Measurements from ENCODE around the gene SEC23B. TPM values are rescaled to one million over a fixed set of nuclear protein-coding genes. Genes with fewer than 3 reads are reported as not detected.
"Not testable (repeated sequence)": the region's sequence is repeated elsewhere in the genome, so short reads cannot be mapped to it uniquely, and the experiment has no call there.

The SEC23B gene
- total RNA-seq (2014; rRNA removed; shearing (Covaris generic)): 129 and 133 TPM in 2 replicates
- polyA plus RNA-seq (2014; cell fraction: nucleus; rRNA removed): 54.0 and 71.7 TPM in 2 replicates

DNA sequence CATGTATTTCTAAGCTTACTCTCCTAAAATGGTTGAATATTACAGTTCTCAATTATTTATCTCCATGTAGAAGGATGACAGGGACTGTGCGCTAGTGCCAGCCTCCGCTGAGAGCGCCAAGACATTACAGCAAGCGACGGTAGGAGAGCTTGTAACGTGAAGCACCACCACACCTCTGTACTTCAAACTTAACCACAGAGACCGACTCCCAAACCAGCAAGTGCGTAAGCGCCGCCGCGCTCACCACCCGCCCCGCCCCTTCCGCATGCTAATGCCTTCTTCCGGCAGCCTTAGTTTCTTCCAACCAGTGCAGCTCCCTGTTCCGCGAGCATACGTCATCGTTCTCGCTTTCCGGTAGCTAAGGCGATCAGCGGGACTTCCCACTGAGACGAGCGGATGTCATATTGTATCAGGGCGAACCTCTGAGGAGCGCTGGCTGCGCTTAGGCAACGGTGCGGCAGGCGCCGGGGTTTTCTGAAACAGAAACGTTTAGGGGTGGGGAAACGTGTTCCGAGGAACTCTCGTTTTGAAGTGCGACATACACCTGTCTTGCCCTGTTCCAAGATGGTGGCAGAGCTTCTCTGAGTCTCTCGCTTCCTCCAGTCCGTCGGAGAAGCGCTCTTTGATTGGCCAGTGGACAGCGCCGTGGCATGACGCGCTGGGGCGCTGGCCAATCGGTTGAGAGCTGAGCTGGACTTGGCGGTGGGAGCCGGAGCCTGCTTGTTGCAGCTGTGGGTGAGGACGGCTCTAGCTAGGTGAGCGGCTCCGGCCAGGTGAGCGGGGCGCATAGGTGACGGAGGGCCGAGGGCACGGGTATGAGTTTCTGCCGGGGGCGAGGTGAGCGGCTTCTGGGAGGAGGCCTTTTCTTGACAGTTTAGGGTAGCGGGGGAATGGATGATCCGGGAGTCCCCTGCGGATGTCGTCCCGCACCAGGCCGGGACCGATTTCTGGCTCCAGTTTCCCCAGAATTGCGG, at the start of gene SEC23B:
Gene SEC23B (plus strand): TSS at position 723 of the 974 bp plus-strand sequence. CDS start 2,896 bp downstream, outside the sequence.
- DNase-seq (ENCODE audit: extremely low read depth, low read depth): peak; percentile 97

DNA sequence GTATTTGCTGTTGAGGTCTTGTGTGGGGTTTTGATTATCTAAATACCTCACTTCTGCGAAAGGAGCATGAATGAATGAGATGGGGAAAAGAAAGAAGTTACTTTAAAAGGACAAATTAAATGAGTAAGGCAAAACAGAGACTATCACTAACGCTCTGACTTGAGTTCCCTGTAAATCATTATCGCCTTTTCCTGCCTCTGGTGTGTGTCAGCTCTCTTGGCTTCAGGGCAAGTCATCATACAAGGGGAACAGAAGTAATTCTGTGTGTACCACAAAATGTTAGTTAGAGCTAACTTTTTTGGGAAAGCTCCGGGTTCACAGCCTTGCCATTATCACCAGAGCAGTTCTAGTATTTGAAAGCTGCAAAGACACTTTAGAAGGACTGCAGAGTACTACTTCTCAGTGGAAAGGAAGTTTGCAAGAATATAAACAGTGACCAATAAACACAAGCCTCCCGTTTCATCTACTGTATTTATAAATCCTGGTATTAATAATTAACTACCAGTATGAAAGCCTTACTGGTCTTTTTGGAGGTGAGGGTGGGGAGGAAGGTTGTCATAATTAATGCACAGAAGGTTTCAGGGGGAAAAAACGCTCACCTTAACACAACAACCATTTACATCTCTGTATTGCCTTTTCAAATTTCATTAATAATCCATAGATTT, 42.1 kb upstream of the SEC23B start:
- no peak for DNase-seq (ENCODE audit: extremely low read depth, low read depth)

GRCh38 chr20:18466574-18466893, 41.2 kb upstream of the SEC23B start:
- DNase-seq (ENCODE audit: extremely low read depth, low read depth): no peak

DNA sequence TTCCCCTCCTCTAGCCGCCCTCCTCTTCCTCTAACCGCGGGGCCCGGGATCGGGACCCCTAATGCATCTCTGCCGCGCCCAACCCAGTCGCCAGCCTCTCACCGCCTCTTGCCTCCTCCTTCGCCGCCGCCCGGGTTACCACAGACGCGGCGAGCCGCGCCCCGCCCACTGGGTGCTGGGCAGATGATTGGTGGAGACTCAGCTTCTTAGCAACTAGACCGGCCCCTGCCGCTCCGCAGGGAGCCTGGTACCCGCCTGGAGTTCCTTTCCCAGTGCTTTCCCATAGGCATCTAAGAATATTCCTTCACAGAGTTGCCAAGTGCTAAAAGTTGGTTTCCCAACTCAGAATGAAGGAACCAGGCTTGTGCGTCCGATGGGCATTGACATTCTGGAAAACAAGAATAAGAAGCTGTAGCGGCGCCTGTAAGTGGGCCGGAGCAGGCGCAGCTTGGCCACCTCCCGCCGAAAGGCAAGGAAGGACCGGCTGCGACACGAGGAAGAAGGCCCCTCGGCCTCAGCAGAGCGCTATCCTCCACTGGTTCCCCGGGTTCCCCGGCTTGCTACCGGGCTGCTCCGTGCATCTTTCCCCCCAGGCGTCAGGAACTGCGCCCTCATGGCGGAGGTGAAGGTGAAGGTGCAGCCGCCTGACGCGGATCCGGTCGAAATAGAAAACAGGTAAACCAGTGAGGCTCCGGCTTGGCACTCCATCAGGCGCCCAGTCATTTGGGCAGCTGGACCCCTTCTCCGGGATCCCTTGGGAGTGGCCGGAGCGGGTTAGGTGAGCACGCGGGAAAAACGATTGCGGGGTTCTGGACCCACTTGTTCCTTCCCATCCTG, 40.6 kb upstream of the SEC23B start, which contains the start of the genes DZANK1 and POLR3F:
Gene DZANK1 (minus strand): TSS at position 137 of the 837 bp plus-strand sequence. CDS start 1,672 bp downstream, outside the sequence.
Gene POLR3F (plus strand): TSS at position 497 of the 837 bp plus-strand sequence. CDS start 117 bp downstream, at position 614.
- DNase-seq (ENCODE audit: extremely low read depth, low read depth): peak; percentile 93

DNA sequence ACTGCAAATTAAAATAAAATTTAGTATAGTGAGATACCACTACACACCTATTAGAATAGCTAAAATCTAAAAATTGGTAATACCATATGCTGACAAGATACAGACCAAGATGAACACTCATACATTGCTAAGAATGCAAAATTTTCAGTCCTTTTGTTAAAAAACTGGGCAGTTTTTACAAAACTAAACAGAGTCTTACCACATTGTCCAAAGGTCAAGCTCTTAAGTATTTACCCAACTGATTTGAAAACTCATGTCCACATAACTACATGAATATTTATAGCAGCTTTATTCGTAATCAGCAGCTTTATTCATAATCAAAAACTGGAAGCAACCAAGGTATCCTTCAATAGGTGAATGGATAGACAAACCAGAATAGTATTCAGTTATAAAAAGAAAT, 30.5 kb upstream of the SEC23B start:
- no peak for DNase-seq (ENCODE audit: extremely low read depth, low read depth)

- DNase-seq (ENCODE audit: extremely low read depth, low read depth): no peak
These were observed 29.9 kb upstream of the SEC23B start for GRCh38 chr20:18477821-18478220.

DNA sequence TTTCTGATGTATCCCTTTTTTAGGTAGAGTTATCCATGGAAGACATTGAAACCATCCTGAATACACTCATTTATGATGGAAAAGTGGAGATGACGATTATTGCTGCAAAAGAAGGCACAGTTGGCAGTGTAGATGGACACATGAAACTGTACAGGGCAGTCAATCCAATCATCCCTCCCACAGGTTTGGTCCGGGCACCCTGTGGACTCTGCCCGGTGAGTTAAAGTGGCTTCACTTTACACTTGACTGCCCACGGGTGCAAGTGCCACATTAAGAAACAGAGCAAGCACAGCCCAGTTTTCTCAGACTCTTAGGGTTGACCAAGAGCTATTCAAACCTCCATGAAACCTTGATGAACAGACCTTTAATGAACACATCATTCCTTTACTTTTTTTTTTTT, 26.1 kb upstream of the SEC23B start:
- DNase-seq (ENCODE audit: extremely low read depth, low read depth): no peak

DNA sequence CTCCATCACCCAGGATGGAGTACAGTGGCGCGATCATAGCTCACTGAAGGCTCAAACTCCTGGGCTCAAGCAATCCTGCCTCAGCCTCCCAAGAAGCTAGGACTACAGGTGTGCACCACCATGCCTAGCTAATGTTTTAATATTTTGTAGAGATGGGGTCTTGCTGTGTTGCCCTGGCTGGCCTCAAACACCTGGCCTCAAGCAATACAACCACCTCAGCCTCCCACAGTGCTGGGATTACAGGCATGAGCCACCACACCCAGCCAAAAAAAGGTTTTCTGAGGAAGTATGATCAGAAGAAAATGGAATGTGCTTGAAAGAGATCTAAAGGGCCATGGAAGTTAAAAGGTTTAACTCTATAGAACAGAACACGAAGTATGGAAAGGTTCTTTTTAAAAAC, 19.4 kb upstream of the SEC23B start:
- DNase-seq (ENCODE audit: extremely low read depth, low read depth): no peak

DNA sequence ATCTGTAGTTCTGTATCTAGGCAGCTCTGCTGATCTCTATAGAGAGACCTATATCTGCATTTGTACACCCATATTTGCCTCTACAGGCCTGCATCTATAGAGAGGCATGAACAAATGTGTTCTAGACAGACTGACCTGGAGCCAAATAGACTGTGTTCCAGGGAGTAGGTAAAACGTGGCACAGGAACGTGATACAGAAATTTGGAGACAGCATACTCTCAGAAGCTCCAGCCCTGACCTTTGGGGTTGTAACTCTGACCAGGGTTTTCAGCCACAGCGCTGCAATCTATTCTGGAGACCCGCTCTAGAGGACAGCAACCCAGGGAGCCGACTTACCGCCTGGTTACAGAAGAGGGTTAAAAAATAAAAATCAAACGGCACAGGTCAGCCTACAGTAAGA, 11.7 kb upstream of the SEC23B start:
- DNase-seq (ENCODE audit: extremely low read depth, low read depth): no peak

- peak; percentile 79 for DNase-seq (ENCODE audit: extremely low read depth, low read depth)
These were observed 10.8 kb upstream of the SEC23B start, which contains the start of gene RBBP9 for GRCh38 chr20:18496740-18497592. Gene RBBP9, minus strand, starts transcription at chr20:18497225. Its CDS starts 58 bp downstream, at chr20:18497167.

GRCh38 chr20:18497603-18498002, 10.1 kb upstream of the SEC23B start:
- DNase-seq (ENCODE audit: extremely low read depth, low read depth): no peak

- DNase-seq (ENCODE audit: extremely low read depth, low read depth): not testable (repeated sequence)
These were observed 6.1 kb upstream of the SEC23B start for GRCh38 chr20:18501672-18502071.

DNA sequence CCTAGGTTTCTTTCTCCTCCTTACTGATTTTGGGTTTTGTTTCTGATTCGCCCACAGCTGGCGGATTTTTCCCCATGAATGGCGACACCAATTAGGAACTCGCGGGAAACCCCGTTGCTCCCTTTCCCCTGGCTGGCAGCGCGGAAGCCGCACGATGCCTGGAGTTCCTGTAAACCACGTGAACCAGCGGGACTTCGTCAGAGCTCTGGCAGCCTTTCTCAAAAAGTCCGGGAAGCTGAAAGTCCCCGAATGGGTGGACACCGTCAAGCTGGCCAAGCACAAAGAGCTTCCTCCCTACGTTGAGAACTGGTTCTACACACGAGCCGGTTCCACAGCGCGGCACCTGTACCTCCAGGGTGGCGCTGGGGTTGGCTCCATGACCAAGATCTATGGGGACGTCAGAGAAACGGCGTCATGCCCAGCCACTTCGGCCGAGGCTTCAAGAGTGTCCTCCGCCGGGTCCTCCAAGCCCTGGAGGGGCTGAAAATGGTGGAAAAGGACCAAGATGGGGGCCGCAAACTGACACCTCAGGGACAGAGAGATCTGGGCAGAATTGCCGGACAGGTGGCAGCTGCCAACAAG, 3.2 kb upstream of the SEC23B start:
- no peak for DNase-seq (ENCODE audit: extremely low read depth, low read depth)

- no peak for DNase-seq (ENCODE audit: extremely low read depth, low read depth)
These were observed 996 bp upstream of the SEC23B start for GRCh38 chr20:18506744-18507143.

DNA sequence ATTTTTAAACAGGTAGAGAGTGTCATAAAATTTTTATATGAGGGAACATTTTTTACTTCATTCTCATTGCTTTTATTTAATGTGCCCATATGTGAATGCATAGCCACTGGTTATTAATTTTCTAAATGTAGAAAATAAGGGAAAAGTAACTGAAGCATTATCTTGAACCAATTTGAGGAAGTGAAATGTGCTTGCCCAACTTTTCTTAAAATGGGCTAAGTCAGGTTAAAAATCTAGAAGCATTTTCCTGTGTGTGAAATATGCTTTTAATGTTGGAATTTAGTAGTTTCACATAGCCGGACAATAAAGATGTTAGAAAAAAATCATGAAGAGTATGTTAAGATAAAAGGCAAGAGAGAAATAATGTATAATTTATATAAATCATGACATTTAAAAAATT, 3.8 kb downstream of the SEC23B start:
- DNase-seq (ENCODE audit: extremely low read depth, low read depth): no peak

DNA sequence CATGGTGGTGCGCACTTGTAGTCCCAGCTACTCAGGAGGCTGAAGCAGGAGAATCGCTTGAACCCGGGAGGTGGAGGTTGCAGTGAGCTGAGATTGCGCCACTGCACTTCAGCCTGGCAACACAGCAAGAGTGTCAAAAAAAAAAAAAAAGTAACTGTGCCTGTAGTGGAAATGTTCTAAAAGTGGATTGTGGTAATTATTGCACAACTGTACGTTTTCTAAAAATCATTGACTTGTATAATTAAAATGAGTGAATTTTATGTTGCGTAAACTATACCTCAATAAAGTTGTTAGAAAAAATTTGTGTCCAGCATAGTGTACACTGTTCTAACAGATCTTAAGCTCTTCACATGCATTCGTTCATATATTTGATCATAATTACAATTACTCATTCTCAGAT, 5.5 kb downstream of the SEC23B start:
- no peak for DNase-seq (ENCODE audit: extremely low read depth, low read depth)

- DNase-seq (ENCODE audit: extremely low read depth, low read depth): no peak
These were observed 6.4 kb downstream of the SEC23B start for GRCh38 chr20:18514127-18514526.

DNA sequence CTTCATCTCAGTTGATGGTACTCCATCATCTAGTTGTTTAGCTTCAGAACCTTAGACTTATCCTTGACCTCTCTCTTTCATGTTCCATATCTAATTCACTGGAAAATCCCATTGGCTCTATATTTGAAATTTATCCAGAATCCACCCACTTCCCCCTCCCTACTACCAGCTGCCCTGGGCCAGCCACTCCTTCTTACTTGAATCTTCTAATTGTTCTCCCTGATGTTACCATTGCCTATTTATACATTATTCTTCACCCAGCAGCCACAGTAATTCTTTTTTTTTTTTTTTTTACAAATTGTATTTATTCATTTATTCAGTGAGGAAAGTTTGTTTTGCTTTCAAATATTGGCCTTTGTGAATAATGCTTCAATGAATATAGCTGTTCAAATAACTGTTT, 8.2 kb downstream of the SEC23B start:
- no peak for DNase-seq (ENCODE audit: extremely low read depth, low read depth)

DNA sequence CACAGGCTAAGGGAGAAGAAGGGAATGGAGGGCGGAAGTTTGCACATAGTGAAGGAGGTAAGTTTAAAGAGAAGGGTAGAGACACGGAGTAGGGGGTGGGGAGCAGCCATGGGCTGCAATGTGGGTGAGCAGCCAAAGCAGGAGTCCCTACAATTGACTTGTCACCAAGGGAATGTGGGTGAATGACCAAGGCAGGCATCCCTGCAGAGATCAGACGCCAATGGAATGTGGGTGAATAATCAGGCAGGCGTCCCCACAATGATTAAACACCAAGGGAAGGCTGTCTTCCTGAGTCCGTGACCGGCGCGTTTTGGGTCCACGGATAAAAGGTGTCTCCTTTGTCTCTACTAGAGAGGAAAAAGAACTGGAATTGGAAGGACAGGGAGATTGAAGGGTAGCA, 14.3 kb downstream of the SEC23B start:
- DNase-seq (ENCODE audit: extremely low read depth, low read depth): not testable (repeated sequence)

Data from NCI-H460 (cell line).